Measurements from ENCODE around the gene HOXC10. TPM values are rescaled to one million over a fixed set of nuclear protein-coding genes. Genes with fewer than 3 reads are reported as not detected.

The HOXC10 gene
- total and polyA plus RNA-seq, 4 donors = 0.18 TPM; not detected in 3

DNA sequence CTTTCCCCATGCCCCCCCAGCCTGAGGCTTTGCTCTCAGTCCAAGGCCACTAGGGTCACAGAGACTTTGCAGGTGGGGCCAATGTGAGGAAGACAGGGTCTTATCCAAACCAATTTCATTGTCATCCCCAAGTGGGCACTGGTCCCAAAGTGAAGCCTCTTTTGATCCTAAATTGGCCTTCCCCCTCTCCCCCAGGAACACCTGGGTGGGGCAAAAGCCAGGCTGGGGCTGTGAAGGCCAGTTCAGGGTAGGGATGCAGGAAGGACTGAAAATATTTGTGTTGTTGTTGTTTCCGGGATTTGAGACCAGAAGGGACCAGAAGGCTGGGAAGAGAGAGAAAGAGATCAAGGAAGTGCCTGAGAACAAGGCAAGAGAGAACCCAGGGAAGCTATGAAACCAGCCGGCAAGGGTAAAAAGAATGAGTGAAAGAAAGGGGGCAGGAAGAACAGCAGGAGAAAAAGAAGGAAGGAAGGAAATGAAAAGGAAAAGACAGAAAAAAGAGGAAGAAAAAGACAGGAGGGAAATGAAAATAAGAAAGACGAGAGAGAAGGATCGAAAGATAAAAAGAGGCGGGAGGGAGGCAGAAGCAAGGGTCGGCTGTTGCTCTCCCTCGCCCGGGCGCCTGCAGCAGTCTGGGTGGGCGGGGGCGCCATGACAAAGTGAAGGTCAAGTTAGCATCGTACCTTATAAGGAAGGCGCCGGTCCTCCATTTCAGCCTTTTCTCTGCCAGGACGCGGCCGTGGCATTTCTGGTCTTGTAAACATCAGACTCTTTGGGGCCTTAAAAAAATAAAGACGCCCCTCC lies 19.5 kb upstream of the HOXC10 start:
- no peak overlapping the region for H3K27ac ChIP-seq (ENCODE audit: low read depth in 1 of 2, low read length in 1 of 2)
- TF ChIP-seq, protein P1, sequence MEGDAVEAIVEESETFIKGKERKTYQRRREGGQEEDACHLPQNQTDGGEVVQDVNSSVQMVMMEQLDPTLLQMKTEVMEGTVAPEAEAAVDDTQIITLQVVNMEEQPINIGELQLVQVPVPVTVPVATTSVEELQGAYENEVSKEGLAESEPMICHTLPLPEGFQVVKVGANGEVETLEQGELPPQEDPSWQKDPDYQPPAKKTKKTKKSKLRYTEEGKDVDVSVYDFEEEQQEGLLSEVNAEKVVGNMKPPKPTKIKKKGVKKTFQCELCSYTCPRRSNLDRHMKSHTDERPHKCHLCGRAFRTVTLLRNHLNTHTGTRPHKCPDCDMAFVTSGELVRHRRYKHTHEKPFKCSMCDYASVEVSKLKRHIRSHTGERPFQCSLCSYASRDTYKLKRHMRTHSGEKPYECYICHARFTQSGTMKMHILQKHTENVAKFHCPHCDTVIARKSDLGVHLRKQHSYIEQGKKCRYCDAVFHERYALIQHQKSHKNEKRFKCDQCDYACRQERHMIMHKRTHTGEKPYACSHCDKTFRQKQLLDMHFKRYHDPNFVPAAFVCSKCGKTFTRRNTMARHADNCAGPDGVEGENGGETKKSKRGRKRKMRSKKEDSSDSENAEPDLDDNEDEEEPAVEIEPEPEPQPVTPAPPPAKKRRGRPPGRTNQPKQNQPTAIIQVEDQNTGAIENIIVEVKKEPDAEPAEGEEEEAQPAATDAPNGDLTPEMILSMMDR (IDR thresholded peaks at IDR 0.05; ENCODE audit: control extremely low read depth, extremely low read depth) = no peak
- peaks cover 19 to 99% (median 95%) of the 10 kb centered on the region in 3 donors for H3K27me3 ChIP-seq (ENCODE audit: control insufficient read depth in 3 of 3, insufficient read depth in 3 of 3, low read length in 2 of 3)
- WGBS, 2 donors = 1 to 5% methylated on average over 17 to 18 of the region's 18 CpGs
- H3K9me3 ChIP-seq (ENCODE audit: control insufficient read depth in 4 of 4, insufficient read depth in 3 of 4, low read length in 3 of 4) = peaks cover 0 to 6% (median 0%) of the 10 kb centered on the region in 4 donors
- no peak overlapping the region for H3K4me3 ChIP-seq
- H3K9ac ChIP-seq (ENCODE audit: insufficient read depth in 1 of 2, low read length in 2 of 2) = no peak overlapping the region
- H3K4me1 ChIP-seq (ENCODE audit: control insufficient read depth in 5 of 5, insufficient read depth in 5 of 5, low read length in 5 of 5) = peaks cover 0 to 10% (median 5%) of the 10 kb centered on the region in 5 donors
- DNase-seq (no peak), ATAC-seq (ENCODE audit: insufficient read depth, low FRiP score) (no peak)
- H3K36me3 ChIP-seq (ENCODE audit: control insufficient read depth in 4 of 4, insufficient read depth in 4 of 4, low read length in 4 of 4) = no peaks in the 10 kb centered on the region

GRCh38 chr12:53966085-53966384 lies 18.9 kb upstream of the HOXC10 start:
- Histone ChIP-seq H3K4me1 (ENCODE audit: control insufficient read depth in 5 of 5, insufficient read depth in 5 of 5, low read length in 5 of 5) (peaks cover 0 to 10% (median 5%) of the 10 kb centered on the region in 5 donors), H3K4me3 (no peak overlapping the region), H3K9ac (ENCODE audit: insufficient read depth in 1 of 2, low read length in 2 of 2) (no peak overlapping the region), H3K27me3 (ENCODE audit: control insufficient read depth in 3 of 3, insufficient read depth in 3 of 3, low read length in 2 of 3) (peaks cover 23 to 99% (median 96%) of the 10 kb centered on the region in 3 donors), H3K9me3 (ENCODE audit: control insufficient read depth in 4 of 4, insufficient read depth in 3 of 4, low read length in 3 of 4) (peaks cover 0 to 9% (median 0%) of the 10 kb centered on the region in 4 donors), H3K36me3 (ENCODE audit: control insufficient read depth in 4 of 4, insufficient read depth in 4 of 4, low read length in 4 of 4) (no peaks in the 10 kb centered on the region), H3K27ac (ENCODE audit: low read depth in 1 of 2, low read length in 1 of 2) (no peak overlapping the region)
- 7% methylated on average over 15 of the region's 15 CpGs for WGBS, 2 donors
- no peak for ATAC-seq (ENCODE audit: insufficient read depth, low FRiP score)
- TF ChIP-seq, protein P1 (IDR thresholded peaks at IDR 0.05; ENCODE audit: control extremely low read depth, extremely low read depth) = no peak
- no peak for DNase-seq

GRCh38 chr12:53966385-53967133 lies 18.4 kb upstream of the HOXC10 start:
- Histone ChIP-seq H3K9me3 (ENCODE audit: control insufficient read depth in 4 of 4, insufficient read depth in 3 of 4, low read length in 3 of 4) (peaks cover 0 to 7% (median 0%) of the 10 kb centered on the region in 4 donors), H3K27ac (ENCODE audit: low read depth in 1 of 2, low read length in 1 of 2) (no peak overlapping the region), H3K4me1 (ENCODE audit: control insufficient read depth in 5 of 5, insufficient read depth in 5 of 5, low read length in 5 of 5) (peaks cover 0 to 7% (median 5%) of the 10 kb centered on the region in 5 donors), H3K36me3 (ENCODE audit: control insufficient read depth in 4 of 4, insufficient read depth in 4 of 4, low read length in 4 of 4) (no peaks in the 10 kb centered on the region), H3K27me3 (ENCODE audit: control insufficient read depth in 3 of 3, insufficient read depth in 3 of 3, low read length in 2 of 3) (peaks cover 25 to 100% (median 97%) of the 10 kb centered on the region in 3 donors), H3K9ac (ENCODE audit: insufficient read depth in 1 of 2, low read length in 2 of 2) (no peak overlapping the region), H3K4me3 (no peak overlapping the region)
- DNase-seq (no peak), ATAC-seq (ENCODE audit: insufficient read depth, low FRiP score) (no peak)
- WGBS, 2 donors = 3 to 8% methylated on average over 36 of the region's 36 CpGs
- TF ChIP-seq, protein P1 (IDR thresholded peaks at IDR 0.05; ENCODE audit: control extremely low read depth, extremely low read depth) = no peak

Data from lung (tissue), 12 donors.